ENCODE data around the gene VWA8.

VWA8 gene

DNA sequence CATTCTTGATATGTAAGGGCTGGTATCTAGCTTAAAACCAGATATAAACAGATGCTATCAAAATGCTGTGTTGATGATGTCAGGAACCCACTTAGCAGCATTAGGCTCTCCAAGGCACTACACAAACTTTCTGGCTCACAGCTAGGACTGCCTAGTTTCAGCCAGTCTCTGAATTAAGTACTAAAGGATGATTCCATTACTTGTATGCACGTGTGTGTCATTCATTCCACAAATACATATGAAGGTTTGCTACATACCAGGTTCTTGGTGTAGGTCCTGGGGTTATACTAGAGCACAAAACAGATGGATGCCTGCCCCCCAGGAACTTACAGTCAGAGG, 352.1 kb downstream of the VWA8 start:
- DNase-seq: no peak

DNA sequence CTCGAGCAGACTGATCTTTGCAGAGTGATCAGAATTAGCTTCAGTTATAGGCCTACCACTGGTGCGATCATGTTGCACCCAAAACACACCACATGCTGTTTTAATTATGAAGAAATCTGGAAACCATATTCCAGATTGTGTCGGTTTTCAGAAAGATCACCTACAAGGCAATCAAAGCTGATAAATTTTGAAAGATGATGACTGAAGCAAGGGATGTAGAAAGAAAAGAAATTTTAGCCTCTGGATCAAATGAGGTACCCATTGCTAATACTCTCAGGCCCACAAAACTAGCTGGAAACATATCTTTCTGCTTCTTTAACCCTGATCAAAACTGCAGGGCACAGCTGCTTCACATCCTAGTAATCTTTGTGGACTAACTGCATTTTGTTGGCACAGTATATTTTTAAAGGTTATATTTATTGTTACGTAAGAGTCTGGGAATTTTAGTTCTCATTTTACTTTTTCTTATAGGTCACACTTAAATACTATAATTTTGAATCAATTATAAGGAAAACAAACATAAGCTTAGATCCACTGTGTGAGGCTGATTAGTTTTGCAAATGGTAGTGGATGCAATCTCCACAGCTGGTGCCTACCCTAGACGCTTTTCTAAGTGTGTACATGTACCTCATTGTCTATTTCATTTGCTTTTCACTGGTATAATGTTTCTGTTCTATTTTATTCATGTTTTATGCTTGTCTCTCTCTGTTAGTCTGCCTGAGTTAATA, 352.6 kb downstream of the VWA8 start:
- DNase-seq: no peak

DNA sequence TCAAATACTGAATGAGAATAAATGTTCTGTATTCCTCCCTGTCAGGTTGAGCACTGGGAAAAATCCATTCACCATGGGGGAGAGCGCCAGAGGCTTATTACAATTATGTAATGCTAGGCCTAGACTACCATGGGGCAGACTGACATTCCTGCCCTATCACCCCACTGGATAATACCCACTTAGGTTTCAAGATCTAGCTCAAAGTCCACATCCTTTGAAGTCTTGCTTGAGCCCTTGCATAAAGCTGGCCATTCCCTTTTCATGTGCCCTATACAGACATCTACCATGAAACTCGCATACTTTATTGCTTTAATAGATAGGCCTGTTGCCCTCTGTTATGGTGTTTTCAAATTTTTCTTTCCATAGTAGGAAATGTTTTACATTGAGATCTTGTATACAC, 354.3 kb downstream of the VWA8 start:
- DNase-seq: no peak

DNA sequence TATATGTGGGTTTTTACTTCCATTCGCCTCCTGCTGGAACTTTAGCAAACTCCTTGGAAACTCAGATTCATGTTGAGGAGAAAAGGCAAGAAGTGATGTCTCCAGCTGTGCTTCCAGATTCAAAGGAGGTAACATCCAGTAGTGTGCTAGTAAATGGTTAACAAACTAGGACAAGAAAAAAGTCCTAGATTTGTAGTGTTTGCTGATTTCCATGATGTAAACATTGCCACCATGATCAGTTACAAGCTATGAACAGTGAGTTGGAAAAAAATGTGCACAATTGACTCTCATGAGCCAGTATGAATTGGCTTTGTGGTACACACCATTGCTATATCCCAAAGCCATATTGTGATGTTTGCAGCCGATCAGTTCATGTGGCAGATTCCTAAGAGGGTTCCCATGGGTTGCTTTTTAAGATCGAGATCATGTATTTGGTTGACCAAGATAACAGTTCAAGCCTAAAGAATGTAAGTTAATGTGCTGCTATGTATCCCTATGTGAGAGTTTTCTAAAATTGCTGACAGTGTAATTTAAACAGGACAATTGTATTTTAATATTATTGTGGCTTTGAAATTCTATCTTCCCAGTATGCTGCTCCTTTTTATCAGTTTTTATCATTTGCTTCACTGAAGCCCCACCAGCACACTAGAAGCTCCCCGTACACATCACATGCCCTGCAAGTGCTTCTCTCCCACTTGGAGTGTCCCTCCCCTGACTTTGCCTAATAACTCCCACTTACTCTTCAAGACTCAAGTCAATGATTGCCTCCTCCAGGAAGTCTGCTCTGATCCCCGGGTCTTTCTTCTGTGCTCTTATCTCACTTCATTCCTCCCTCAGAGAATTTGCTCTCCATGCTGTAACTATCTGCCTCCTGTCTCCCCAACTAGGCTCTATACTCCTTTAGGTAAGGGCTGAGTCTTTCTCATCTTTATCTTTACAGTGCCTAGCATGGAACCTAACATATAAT, 355.3 kb downstream of the VWA8 start:
- DNase-seq: no peak

DNA sequence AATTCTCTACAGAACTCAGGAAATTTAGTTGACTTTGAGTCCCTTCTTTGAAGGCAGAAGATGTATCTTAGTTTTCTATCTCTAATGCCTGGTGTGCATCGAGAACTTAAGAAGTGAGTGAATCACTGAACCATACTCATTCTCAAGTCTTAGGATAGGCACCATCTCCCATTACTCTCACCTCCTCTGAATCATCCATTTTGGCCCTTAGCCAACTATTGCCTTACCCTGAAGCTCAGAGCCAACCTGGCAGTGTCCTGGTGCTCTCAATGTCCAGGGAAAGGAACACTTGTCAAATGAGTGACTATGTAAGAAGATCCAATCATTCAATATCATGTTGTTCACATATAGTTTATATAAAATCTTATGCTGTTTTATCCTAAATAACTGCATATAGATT, 357.0 kb downstream of the VWA8 start:
- no peak for DNase-seq

DNA sequence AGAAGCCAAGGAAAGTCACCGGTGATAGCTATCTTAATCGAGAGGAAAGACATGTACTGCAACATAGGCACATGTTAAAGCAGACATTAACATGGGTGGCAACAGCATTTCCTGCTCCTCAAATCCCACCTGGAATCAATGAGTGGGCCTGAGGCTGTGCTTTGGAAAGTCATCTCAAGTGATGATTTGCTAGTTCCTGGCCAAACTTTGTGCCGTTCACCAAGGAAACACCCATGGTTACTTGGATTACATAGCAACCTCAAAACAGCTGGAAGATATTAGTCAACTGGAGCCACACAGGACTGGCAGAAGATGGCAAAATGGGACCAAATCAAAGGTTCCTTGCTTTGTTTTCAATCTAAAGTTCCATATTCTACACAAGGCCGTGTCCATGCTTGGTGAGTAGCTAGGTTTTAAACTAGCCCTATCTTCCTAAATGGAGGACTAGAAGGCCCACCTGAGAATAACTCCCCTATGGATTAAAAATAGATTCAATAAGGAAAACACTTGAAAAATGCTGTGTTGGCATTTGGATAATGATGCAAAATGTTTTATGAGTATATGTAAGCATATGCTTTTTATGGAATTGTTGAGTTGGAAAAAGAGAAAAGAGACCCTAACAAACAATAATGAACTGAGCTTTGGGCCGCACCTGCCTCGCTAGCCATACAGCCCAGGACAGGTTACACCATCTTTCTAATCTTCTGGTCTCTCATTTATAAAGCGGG, 359.0 kb downstream of the VWA8 start:
- DNase-seq: no peak

DNA sequence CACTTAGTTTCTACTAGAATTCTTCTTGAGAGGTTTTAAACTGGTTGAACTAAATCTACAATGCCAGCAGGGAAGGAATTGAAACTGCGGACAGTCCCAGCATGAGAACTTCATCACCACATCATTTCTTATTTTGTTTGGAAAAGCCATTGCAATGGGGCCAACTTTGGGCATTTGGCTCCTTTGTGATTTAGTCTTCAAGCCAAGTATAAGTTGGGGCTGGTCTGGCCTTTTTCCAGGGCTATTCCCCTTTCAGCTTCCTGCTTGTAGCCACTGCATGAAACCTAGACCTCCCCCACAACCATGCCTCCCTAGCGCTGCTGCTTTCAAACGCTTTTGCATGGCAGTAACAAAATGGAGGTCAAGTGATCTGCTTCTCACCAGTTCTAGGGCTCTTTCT, 361.3 kb downstream of the VWA8 start:
- DNase-seq: no peak

DNA sequence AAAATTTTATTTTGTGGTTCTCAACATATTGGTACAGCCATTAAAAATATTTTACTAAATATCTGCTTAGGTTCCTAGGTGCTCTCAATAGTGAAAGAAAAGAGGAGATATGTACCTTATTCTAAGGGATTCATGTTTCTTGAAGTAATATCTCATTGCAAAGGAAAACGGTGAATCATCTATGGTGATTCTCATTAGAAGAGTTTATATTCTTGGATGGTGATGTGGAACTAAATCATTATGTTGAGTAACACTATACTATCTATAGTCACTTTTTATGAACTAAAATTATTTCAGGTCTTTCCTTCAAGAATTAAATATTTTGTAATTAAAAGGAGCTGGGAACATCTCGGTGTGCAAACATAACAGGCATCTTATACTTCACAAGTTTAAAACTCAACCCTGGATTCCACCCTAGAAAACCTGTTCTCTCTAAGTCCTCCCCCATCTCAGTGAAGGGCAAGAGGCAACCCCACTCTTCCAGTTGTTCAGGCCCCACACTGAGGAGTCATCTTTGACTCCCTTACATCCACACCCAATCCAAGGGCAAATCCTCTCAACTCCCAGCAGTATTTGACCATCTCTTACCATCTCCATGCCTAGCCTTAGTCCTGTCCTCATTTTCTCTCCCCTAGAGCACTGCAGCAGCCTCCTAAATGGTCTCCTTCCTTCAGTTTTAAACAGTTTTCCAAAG, 363.4 kb downstream of the VWA8 start:
- DNase-seq: no peak

DNA sequence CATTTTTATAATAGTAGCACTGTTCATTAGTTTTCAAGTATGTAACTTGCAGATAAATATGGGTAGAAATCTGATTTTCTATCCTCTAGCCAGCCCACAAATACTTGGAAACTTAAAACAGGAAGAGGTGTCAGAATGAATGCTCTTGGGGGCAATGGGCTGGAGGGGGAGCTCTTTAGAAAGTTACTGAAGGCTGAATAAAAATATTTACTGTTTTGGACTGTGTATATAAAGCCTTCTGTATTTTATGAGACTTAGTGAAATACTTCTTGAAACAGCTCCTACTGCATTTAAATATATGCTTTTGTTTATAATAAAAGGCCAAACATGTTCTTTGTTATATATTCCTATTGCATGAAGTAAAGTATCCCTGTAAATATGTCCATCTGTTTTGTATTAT, 364.7 kb downstream of the VWA8 start:
- DNase-seq: no peak

DNA sequence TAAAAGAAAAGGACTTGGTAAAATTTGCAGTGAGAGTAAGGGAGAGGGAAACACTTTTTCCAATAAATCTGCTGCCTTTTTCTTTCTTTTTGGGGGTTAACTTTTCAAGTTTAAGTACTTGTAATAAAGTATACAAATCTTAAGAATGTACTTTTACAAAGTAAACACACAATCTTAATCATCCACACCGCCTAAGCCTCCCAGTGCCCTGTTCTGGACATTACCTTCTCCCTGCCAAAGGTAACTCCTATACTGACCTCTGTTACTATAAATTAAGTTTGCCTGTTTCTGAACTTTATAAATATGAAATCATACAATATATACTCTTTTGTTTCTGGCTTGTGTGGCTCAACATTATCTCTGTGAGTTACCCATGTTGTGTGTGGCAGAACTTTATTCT, 365.6 kb downstream of the VWA8 start:
- DNase-seq: no peak

DNA sequence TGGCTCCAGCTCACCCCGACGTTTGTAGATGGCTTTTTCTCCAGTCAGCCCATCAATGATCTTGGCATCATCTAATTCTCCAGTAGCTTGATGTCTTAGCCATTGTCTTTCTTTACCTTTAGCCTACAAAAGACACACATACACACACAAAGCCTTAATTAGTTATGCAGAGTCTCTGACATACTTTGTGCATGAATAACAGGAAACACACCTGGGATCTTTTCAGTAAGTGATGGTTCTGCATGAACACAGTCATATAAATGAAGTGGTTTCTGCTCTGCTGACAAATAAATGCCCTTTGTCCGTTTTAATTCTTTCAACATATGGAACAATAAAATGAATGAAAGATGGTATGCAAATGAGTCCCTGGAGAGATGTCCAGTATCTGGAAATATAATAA, 370.3 kb downstream of the VWA8 start:
- DNase-seq: no peak

DNA sequence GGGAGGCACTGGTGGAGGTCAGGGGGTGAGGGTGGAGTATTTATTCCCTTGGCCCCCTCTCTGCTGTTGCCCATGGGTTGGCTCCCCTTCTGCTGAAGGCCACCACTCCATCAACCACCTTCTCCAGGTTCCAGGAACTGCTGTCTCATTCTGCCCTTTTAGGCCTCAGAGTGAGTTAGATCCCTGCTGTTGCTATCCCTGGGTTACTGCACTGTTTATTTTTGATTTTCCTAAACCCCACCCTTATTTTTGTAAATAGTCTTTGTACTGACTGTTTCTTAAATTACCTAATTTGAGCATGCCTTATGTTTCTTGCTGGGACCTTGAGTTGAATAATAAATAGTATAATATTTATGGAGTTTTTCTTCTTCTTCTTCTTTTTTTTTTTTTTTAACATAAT, 370.8 kb downstream of the VWA8 start:
- DNase-seq: no peak

DNA sequence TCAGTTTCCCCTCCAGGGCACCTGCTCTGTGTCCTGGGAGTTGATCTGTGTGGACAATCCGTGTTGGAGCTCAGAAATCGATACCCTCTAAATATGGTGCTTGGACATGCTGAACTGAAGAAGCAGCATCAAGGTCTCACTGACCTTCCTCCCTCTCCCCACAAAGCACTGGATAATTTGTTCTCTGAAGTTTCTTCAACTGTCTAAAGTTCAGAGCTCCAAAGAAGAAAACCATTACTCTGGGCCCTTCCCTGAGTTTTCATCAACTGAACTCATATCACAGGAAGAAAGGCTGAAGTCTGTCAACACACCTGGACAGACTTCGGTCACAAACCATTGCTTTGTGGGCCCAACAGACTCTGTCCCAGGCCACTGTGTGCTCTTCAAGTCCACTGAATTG, 371.5 kb downstream of the VWA8 start:
- DNase-seq: no peak

DNA sequence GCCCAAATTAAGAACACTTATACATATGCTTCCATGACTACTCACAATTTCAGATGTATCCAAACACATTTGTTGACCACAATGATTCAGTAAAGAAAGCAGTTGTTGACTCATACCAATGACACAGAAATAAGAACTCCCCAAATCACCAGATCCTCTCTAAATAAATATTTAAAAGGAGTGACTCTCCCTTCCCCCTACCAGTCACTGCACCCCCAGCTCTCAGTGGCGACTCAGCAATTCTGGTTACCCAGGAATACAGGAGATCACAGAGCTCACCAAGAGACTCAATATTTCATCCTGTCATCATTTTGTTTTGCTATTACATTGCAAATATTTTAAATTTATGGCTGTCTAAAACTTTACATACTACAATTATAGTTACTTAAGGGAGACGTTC, 372.0 kb downstream of the VWA8 start:
- no peak for DNase-seq

DNA sequence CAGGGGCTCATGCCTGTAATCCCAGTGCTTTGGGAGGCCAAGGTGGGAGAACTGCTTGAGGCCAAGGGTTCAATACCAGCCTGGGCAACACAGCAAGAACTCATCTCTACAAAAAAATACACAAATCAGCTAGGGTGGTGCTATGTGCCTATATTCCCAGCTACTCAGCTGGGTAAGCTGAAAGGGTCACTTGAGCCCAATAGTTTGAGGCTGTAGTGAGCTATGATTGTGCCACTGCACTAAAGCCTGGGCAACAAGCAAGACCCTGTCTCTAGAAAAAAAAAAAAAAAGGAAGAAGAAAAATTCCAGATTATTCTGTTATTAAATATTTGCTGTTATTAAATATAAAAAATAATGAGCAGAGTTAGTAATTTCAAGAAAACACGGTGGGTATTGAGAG, 372.5 kb downstream of the VWA8 start:
- DNase-seq: no peak

DNA sequence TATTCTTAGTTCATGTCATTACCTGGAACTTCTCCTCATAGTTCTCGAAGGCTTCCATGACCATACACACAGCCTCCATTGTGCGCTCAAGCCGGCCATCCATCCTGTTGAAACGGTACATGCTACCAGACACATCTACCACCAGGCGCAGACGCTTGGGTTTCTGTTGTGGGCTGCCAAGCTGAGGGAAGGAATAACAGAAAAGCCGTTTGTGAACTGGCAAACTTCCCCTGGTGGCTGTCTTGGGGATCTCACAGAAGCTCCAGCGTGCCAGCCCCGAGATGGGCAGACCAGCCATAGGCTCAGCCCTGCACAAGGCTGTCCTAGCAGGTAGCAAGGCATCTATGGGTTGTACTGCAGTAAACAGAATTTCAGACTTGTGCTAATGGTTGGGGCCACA, 373.4 kb downstream of the VWA8 start:
- DNase-seq: no peak

DNA sequence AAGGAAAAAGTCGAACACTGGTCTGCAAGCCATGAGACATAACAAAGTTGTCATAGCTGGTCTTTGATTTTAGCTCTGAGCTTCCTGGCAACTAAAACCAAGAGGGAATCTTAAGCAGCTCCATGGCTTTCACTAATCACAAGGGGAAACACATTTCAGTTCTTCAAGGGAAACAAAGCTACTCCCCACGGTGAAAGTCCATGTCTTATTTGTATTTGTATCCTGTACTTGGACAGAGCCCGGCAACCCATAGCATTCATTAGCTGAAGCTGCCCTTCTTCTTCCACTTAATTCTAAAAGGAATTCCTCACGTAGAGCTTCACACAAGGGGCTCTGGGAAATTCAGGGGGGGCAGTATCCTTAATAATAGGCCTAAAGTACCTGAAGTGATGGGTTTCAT, 374.7 kb downstream of the VWA8 start:
- DNase-seq: no peak

DNA sequence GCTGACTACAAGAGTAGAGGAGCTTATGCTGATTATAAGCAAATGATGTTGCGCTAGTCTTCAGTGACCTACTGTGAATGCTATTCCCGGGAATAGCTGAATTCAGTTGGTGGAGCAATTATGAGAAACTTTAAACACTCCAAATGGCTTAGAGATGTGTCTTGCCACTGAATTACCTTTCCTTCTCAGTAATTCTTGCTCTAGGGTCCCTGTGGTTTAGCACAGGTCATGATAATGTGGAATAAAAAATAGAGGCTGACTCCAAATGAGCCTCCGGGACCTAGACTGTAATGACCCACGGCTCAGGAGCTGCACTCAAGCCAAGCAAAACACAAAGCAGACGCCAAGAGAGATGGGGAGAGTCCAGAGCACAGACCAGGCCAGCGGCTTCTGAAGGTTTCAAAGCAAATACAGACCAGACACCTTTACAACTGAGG, 378.9 kb downstream of the VWA8 start:
- no peak for DNase-seq

DNA sequence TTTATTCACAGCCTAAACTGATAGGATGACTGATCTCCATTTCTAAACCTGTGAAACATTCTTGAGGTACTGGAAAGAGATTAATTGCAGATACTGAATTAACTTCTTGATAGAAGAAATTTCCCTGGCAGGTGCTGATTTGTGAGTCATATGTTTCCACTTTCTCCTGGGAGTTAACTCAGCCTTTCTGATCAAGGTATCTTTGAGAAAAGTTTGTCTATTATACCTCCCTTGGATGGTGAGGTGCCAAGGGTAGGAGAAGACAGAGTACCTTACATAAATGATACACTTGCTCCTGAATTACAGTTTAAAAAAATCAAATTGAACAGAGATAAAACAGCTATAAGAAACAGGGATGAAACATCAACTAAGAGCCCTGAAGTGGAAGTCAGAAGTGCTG, 380.6 kb downstream of the VWA8 start:
- DNase-seq: no peak

DNA sequence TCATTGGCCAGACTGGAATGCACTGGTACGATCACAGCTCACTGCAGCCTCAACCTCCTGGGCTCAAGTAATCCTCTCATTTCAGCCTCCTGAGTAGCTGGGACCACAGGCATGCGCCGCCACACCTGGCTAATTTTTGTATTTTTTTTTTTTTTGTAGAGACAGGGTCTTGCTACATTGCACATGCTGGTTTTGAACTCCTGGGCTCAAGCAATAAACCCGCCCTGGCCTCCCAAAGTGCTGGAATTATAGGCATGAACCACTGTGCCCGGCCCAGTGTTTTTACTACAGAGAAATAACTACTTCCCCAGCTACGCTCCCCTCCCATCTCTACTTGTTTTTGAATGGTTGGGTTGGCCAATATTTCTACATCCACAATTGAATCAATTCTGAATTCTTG, 381.0 kb downstream of the VWA8 start:
- no peak for DNase-seq

DNA sequence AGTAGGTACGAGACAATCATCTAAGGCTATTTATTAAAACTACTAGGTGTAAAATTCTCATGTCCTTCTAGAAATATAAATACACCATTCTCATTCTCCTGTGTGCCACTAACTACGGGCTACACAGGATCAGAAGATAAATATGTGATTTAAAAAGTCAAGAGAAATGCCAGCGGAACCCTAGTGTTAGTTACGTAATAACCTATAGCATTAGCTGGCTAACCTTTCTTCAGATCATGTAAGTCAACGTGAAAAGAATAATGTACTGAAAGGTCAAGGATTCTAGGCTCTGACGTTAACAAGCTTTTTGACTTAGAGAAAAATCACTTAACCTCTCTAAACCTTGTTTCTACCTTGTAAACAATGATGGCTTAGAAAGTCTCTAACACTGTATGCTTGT, 381.7 kb downstream of the VWA8 start:
- DNase-seq: no peak

DNA sequence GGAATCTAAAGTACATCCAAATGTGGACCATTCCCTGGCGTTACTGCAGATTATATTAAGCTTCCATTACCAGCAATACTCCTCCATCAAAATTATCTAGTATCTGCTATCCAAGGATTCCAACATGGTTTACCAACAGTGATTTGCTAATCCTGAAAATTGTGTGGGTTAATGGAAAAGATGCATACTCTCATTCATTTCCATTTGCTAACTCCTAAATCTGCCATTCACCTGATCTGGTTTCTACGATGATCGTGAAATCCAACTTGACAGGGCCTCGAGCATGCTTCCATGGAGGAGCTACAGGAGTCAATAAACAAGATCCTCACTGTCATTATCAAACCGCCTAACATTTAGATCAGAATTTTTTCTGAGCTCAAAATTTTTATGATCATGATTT, 382.5 kb downstream of the VWA8 start:
- DNase-seq: no peak

DNA sequence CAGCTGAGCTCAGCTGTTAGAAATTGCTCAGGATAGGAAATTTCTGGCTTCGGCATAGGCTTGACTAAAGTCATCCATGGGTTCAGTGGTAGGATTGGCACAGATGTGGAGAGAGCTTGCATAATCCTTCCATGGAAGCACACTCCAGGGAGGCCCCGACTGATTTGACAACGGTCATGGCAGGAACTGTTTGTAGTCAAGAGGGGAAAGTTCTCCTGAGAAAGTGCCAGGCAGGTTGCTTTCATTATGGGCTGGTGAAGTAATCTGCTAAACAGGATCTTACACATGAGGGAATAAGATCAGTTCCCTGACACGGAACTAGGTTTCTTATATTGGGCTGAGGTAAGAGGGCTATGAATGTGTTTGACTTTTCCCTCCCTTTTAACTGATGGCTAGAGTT, 383.5 kb downstream of the VWA8 start:
- DNase-seq: no peak

Measured in NCI-H1694 (cell line).